H1 (cell line): ENCODE measurements around the gene ETV4. TPM values are rescaled to one million over a fixed set of nuclear protein-coding genes. Genes with fewer than 3 reads are reported as not detected.
A peak's percentile ranks its signal among the peaks of the same experiment; 100 is the strongest.

Source experiments
- BCL11A ChIP-seq, 2 experiments: IDR thresholded peaks; one replicate each; pipeline ENCODE4 v1.6.1; 2011; ENCODE audit warnings: low read depth in 2 of 2, low read length in 2 of 2, mild to moderate bottlenecking in 2 of 2
- BRCA1 ChIP-seq: IDR thresholded peaks from 2 replicates; pipeline ENCODE4 v1.6.1; 2012; ENCODE audit warnings: low read depth, low read length, improper control_type of control experiment
- CBX5 ChIP-seq: fragments of 300-800, 300-1000 bp; sonication (generic); IDR thresholded peaks from 2 replicates; pipeline ENCODE4 v1.7.1; 2016; ENCODE audit warnings: antibody characterized with exemption, low read length, low read depth
- CBX8 ChIP-seq: fragments of 300-800, 300-1000 bp; sonication (generic); IDR thresholded peaks from 2 replicates; pipeline ENCODE4 v1.7.1; 2016; ENCODE audit warnings: low read depth, low read length, borderline replicate concordance
- CREB1 ChIP-seq: IDR thresholded peaks from 2 replicates; pipeline ENCODE4 v1.6.1; 2012; ENCODE audit warnings: inconsistent platforms
- CTBP2 ChIP-seq: IDR thresholded peaks from 2 replicates; pipeline ENCODE4 v1.7.0; 2011; ENCODE audit warnings: borderline replicate concordance, mild to moderate bottlenecking, moderate library complexity, mixed read lengths, low read length; ENCODE audit not compliant: insufficient read depth, insufficient read length
- CTCF ChIP-seq, 3 experiments: IDR thresholded peaks; 1 replicate in 2 of 3; 2 replicates in 1 of 3; pipeline versions ENCODE4 v1.5.1 to v1.6.1; 2011; ENCODE audit warnings: low read length in 3 of 3, mild to moderate bottlenecking in 3 of 3, inconsistent platforms in 2 of 3, low read depth in 1 of 3, moderate library complexity in 1 of 3; ENCODE audit not compliant: insufficient read depth in 1 of 3; ENCODE audit errors: control extremely low read depth in 1 of 3
- EZH2 ChIP-seq: fragments of 200-600 bp; sonication (generic); IDR thresholded peaks from 2 replicates; pipeline ENCODE4 v1.7.1; 2012; ENCODE audit warnings: low read depth, mild to moderate bottlenecking, moderate library complexity, low read length, inconsistent platforms; ENCODE audit not compliant: severe bottlenecking
- FOSL1 ChIP-seq: IDR thresholded peaks from 2 replicates; pipeline ENCODE4 v1.6.1; 2011; ENCODE audit warnings: mild to moderate bottlenecking, low read depth, low read length, moderate library complexity; ENCODE audit not compliant: insufficient read depth
- GTF2F1 ChIP-seq: IDR thresholded peaks from 2 replicates; pipeline ENCODE4 v1.6.1; 2012; ENCODE audit warnings: low read depth, low read length, improper control_type of control experiment, borderline replicate concordance
- JUND ChIP-seq: IDR thresholded peaks from 2 replicates; pipeline ENCODE4 v1.6.1; 2011; ENCODE audit warnings: mild to moderate bottlenecking, improper control_type of control experiment, low read length
- NANOG ChIP-seq: IDR thresholded peaks from 2 replicates; pipeline ENCODE4 v1.6.1; 2011; ENCODE audit warnings: low read length, low read depth, mild to moderate bottlenecking, inconsistent platforms; ENCODE audit not compliant: insufficient read depth, poor library complexity, severe bottlenecking
- PHF8 ChIP-seq: fragments of 200-600 bp; sonication (generic); conservative IDR thresholded peaks from 2 replicates; pipeline ENCODE4 v1.7.1; 2012; ENCODE audit warnings: low read depth, mild to moderate bottlenecking, inconsistent platforms, low read length, moderate library complexity
- POLR2AphosphoS5 ChIP-seq: IDR thresholded peaks from 2 replicates; pipeline ENCODE4 v1.6.1; 2011; ENCODE audit warnings: low read depth, low read length
- RNF2 ChIP-seq: fragments of 200-900, 300-1000 bp; sonication (generic); IDR thresholded peaks from 2 replicates; pipeline ENCODE4 v1.7.1; 2016; ENCODE audit warnings: borderline replicate concordance, low read depth, mild to moderate bottlenecking, antibody characterized with exemption, low read length; ENCODE audit not compliant: poor library complexity, severe bottlenecking; ENCODE audit errors: missing control alignments
- SAP30 ChIP-seq: fragments of 300-600 bp; sonication (generic); IDR thresholded peaks from 2 replicates; pipeline ENCODE4 v1.7.1; 2012; ENCODE audit warnings: low read length, moderate library complexity, mild to moderate bottlenecking, inconsistent platforms; ENCODE audit not compliant: insufficient read depth, insufficient replicate concordance
- TBP ChIP-seq: IDR thresholded peaks from 2 replicates; pipeline ENCODE4 v1.6.1; 2011; ENCODE audit warnings: low read depth, low read length, improper control_type of control experiment
- polyA plus RNA-seq, 7 experiments: library from polyadenylated mRNA; depleted of rRNA in 3 of 7; stranded (reverse) in 5 of 7; unstranded in 2 of 7; fragments of >200 nt in 5 of 7; fragments of 200-250 nt in 2 of 7; gene quantifications; 1 replicate in 5 of 7; 2 replicates in 1 of 7; 4 replicates in 1 of 7; pipeline versions ENCODE4 v1.2.1 to v1.2.3, GENCODE V29; 2011 to 2013; ENCODE audit warnings: missing spikeins in 2 of 7, mixed read lengths in 2 of 7
- total RNA-seq: library from RNA; stranded (reverse); fragmentation: NEBNext Ultra II Directional; extraction: Animal tissue kit (Norgen Biotek cat#: 25700); gene quantifications from 2 replicates; pipeline ENCODE4 v1.2.1, GENCODE V29; 2021
- TF ChIP-seq, protein P1 (sequence below): IDR thresholded peaks from 2 replicates; pipeline ENCODE4 v1.6.1; 2012; ENCODE audit warnings: low read length, inconsistent platforms

The ETV4 gene
- total and polyA plus RNA-seq, 2 of the 8 experiments (the other 6 are each of a cell fraction or from before 2014, with no cell fraction given), result 75.2 to 143 TPM

DNA sequence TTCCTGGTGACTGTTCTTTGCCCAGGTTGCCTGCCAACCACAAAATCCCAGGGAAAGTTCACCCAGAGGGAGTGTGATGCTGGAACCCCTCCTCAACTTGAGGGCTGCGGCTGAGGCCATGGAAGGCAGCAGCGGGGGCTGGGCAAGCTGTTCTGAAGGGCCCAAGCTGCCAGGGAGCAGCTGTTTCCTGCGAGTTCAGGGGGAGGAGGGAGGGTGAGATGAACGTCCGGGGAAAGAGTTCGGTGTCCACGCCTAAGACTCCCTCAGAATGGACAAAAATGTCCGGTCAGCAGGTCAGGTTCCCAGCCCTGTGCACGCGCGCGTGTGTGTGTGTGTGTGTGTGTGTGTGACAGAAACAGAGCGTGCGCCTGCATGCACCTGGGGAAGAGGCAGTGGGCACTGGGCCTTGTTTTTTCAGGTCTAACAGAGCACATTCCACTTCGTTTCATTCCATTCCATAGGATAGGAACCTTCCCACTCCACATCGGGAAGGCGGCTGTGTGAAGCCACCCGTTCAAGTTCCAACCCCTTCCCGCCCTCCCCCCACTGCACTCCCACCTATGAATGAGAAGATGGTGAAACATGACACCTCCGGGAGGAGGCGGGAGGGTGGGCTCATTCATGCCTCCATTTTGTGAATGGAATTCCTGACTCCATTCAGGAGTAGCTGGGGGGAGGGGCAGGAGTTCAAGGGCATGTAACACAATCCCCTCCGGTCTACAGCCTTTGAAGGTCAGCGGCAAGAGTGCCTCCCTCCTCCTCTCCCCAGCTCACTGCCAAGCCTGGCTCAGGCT, 15.7 kb downstream of the ETV4 start (continued):
- TF ChIP-seq PHF8 (no peak), RNF2 (no peak), TBP (no peak), GTF2F1 (no peak), NANOG (peak; percentile 78), CREB1 (peak; percentile 41), EZH2 (no peak), BCL11A (IDR thresholded peaks at IDR 0.05; ENCODE audit: low read depth in 2 of 2, low read length in 2 of 2) (no peak), CTCF (IDR thresholded peaks at IDR 0.05; ENCODE audit: control extremely low read depth in 1 of 3, insufficient read depth in 1 of 3, low read depth in 1 of 3, low read length in 3 of 3) (0 out of 4 replicates have a peak, but pooled peaks of 1 of the 3 experiments have one; percentile 6), BRCA1 (no peak; the same call in 1 of the 2 replicates), POLR2AphosphoS5 (peak; percentile 35; the same call in 1 of the 2 replicates), CBX5 (no peak), FOSL1 (no peak), CBX8 (no peak), CTBP2 (no peak), JUND (peak; percentile 62; the same call in 1 of the 2 replicates), SAP30 (peak; percentile 47)
- TF ChIP-seq, protein P1, sequence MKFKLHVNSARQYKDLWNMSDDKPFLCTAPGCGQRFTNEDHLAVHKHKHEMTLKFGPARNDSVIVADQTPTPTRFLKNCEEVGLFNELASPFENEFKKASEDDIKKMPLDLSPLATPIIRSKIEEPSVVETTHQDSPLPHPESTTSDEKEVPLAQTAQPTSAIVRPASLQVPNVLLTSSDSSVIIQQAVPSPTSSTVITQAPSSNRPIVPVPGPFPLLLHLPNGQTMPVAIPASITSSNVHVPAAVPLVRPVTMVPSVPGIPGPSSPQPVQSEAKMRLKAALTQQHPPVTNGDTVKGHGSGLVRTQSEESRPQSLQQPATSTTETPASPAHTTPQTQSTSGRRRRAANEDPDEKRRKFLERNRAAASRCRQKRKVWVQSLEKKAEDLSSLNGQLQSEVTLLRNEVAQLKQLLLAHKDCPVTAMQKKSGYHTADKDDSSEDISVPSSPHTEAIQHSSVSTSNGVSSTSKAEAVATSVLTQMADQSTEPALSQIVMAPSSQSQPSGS, result no peak
